Measurements from ENCODE around the gene TMEM273. TPM values are rescaled to one million over a fixed set of nuclear protein-coding genes. Genes with fewer than 3 reads are reported as not detected.

TMEM273 gene
- polyA plus RNA-seq, 1 of the 3 experiments (the other 2 are of a cell fraction): not detected

DNA sequence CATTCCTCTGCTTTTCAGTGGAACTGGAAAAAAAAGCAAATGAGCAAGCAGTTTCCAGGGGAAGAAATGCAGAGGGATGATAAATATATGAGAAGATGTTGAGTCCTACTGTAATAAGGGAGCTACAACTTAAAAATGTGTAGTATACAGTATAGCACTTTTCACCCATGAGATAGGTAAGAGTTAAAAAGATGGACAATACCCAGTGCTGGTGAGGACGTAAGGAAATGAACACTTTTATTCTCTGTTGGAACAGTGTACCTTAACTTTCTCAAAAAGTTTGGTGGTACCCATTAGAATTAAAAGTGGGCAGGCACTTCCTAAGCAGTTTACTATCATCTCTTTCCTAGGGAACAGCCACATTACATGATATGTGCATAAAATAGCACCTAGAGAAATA lies 51.7 kb downstream of the TMEM273 start:
- Histone ChIP-seq H2AFZ (ENCODE audit: low read depth) (no peak overlapping the region), H4K20me1 (ENCODE audit: insufficient read depth) (no peaks in the 10 kb centered on the region), H3K9me2 (no peaks in the 10 kb centered on the region), H3K9me3 (no peaks in the 10 kb centered on the region), H3K4me1 (ENCODE audit: control insufficient read depth in 1 of 2, insufficient read depth in 2 of 2, low read depth in 1 of 2, low read length in 1 of 2) (peaks cover 0 to 8% of the 10 kb centered on the region in 2 experiments; a peak in 1 of 4 replicates), H3K27ac (ENCODE audit: low read depth in 2 of 2, low read length in 1 of 2) (no peak overlapping the region), H3K4me3 (ENCODE audit: low read depth in 2 of 2, low read length in 1 of 2) (no peak overlapping the region), H3K27me3 (ENCODE audit: insufficient read depth) (no peaks in the 10 kb centered on the region), H3K79me2 (ENCODE audit: insufficient read depth) (no peaks in the 10 kb centered on the region), H3K4me2 (no peak overlapping the region), H3K36me3 (replicated peaks in 1 of 2; ENCODE audit: control insufficient read depth in 1 of 2, insufficient read depth in 2 of 2, low read length in 1 of 2) (no peaks in the 10 kb centered on the region), H3F3A (replicated peaks; ENCODE audit: insufficient read depth) (peaks cover 3% of the 10 kb centered on the region), H3K9ac (no peak overlapping the region)
- 40% methylated on average over 1 of the region's 1 CpG for WGBS (ENCODE audit: low lambda C conversion rate)
- no peak for TF ChIP-seq NRF1 (IDR thresholded peaks at IDR 0.05; ENCODE audit: low read depth, low read length)
- ChIA-PET CTCF (no interaction called here), POLR2A (no interaction called here)
- no peak for DNase-seq

DNA sequence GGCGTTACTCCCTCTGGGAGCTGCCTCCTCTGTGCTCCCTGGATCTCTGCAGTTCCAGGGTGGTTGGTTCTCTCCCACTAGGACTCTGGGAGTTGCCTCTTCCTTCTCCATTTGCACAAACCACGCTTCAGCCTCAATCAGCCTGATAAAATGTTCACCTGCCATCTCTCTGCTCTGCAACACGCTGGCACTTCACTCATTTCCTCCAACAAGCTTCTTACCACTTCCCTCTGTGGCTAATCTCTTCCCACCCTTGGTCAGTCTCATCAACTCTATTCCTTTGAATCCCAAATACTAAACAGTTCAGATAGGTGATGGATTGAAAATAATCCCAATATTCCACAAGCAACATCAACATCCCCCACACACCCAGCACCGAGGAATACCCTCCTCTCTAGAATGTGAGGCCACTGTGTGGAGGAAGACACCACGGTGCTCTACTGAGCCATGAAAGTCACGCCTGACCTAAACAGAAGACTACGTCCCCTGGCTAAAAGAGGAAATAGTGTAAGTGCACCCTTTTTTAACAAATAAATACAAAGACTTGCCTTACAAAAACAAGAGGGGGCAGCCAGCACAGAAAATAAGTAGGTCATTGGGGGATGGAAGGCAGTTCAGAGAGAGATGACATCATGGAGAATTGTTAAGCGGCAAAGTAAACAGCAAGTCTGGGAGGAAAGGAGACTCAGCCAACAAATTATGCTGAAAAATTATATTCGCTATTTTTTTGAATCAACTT lies 52.4 kb downstream of the TMEM273 start:
- H3K4me3 ChIP-seq (ENCODE audit: low read depth in 2 of 2, low read length in 1 of 2): no peak overlapping the region
- TF ChIP-seq SIN3A (IDR thresholded peaks at IDR 0.05; ENCODE audit: borderline replicate concordance, low read depth, low read length) (no peak), RCOR1 (IDR thresholded peaks at IDR 0.05; ENCODE audit: low read length) (no peak), YY1 (IDR thresholded peaks at IDR 0.05; ENCODE audit: low read depth) (no peak), POLR2AphosphoS5 (IDR thresholded peaks at IDR 0.05; ENCODE audit: low read depth, low read length) (no peak), GATA2 (CRISPR knock-in tag; IDR thresholded peaks at IDR 0.05) (no peak), FOXJ3 (CRISPR knock-in tag; IDR thresholded peaks at IDR 0.05) (no peak), TAF1 (IDR thresholded peaks at IDR 0.05; ENCODE audit: borderline replicate concordance, low read depth, low read length) (no peak), TCF12 (IDR thresholded peaks at IDR 0.05) (no peak), RXRA (IDR thresholded peaks at IDR 0.05; ENCODE audit: borderline replicate concordance, low read depth) (no peak), RAD21 (IDR thresholded peaks at IDR 0.05; ENCODE audit: low read length) (no peak), USF1 (IDR thresholded peaks at IDR 0.05; ENCODE audit: borderline replicate concordance, low read depth) (no peak), RFX5 (IDR thresholded peaks at IDR 0.05; ENCODE audit: low read length) (no peak), CHD2 (IDR thresholded peaks at IDR 0.05; ENCODE audit: low read length, partially characterized antibody) (no peak), ZBTB33 (IDR thresholded peaks at IDR 0.05; ENCODE audit: borderline replicate concordance, low read depth) (no peak), FOSL2 (IDR thresholded peaks at IDR 0.05; ENCODE audit: borderline replicate concordance, low read depth) (no peak)
- TF ChIP-seq, protein P1, sequence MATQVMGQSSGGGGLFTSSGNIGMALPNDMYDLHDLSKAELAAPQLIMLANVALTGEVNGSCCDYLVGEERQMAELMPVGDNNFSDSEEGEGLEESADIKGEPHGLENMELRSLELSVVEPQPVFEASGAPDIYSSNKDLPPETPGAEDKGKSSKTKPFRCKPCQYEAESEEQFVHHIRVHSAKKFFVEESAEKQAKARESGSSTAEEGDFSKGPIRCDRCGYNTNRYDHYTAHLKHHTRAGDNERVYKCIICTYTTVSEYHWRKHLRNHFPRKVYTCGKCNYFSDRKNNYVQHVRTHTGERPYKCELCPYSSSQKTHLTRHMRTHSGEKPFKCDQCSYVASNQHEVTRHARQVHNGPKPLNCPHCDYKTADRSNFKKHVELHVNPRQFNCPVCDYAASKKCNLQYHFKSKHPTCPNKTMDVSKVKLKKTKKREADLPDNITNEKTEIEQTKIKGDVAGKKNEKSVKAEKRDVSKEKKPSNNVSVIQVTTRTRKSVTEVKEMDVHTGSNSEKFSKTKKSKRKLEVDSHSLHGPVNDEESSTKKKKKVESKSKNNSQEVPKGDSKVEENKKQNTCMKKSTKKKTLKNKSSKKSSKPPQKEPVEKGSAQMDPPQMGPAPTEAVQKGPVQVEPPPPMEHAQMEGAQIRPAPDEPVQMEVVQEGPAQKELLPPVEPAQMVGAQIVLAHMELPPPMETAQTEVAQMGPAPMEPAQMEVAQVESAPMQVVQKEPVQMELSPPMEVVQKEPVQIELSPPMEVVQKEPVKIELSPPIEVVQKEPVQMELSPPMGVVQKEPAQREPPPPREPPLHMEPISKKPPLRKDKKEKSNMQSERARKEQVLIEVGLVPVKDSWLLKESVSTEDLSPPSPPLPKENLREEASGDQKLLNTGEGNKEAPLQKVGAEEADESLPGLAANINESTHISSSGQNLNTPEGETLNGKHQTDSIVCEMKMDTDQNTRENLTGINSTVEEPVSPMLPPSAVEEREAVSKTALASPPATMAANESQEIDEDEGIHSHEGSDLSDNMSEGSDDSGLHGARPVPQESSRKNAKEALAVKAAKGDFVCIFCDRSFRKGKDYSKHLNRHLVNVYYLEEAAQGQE (IDR thresholded peaks at IDR 0.05; ENCODE audit: low read depth, low read length): no peak
- H3K9ac ChIP-seq: no peak overlapping the region
- no peak overlapping the region for H3K27ac ChIP-seq (ENCODE audit: low read depth in 2 of 2, low read length in 1 of 2)
- H3K9me2 ChIP-seq: no peaks in the 10 kb centered on the region
- ChIA-PET CTCF (no interaction called here), POLR2A (no interaction called here)
- H3K4me1 ChIP-seq (ENCODE audit: control insufficient read depth in 1 of 2, insufficient read depth in 2 of 2, low read depth in 1 of 2, low read length in 1 of 2): peaks cover 0 to 6% of the 10 kb centered on the region in 2 experiments; a peak in 1 of 4 replicates
- H3K79me2 ChIP-seq (ENCODE audit: insufficient read depth): no peaks in the 10 kb centered on the region
- no peak overlapping the region for H2AFZ ChIP-seq (ENCODE audit: low read depth)
- DNase-seq: no peak
- no peaks in the 10 kb centered on the region for H4K20me1 ChIP-seq (ENCODE audit: insufficient read depth)
- no peak overlapping the region for H3K4me2 ChIP-seq
- H3F3A ChIP-seq (replicated peaks; ENCODE audit: insufficient read depth): peaks cover 3% of the 10 kb centered on the region
- no peaks in the 10 kb centered on the region for H3K36me3 ChIP-seq (replicated peaks in 1 of 2; ENCODE audit: control insufficient read depth in 1 of 2, insufficient read depth in 2 of 2, low read length in 1 of 2)
- no peaks in the 10 kb centered on the region for H3K27me3 ChIP-seq (ENCODE audit: insufficient read depth)
- WGBS (ENCODE audit: low lambda C conversion rate): 33% methylated on average over 9 of the region's 9 CpGs
- no peaks in the 10 kb centered on the region for H3K9me3 ChIP-seq

All from SK-N-SH (cell line).